HEK293 (cell line): ENCODE data around the gene PTP4A2.

Source experiments
- CTCF ChIA-PET: fragments of 350-600 bp; formaldehyde crosslinking; extraction: SDS; loops from one replicate; lab custom pipeline; 2021; ENCODE audit warnings: antibody characterized with exemption; lab: Yijun Ruan, JAX
- POLR2A ChIA-PET: fragments of 300-600 bp; formaldehyde crosslinking; extraction: SDS; loops from one replicate; lab custom pipeline; 2020; ENCODE audit warnings: antibody characterized with exemption, inconsistent platforms; lab: Yijun Ruan, JAX
- H3K27ac ChIP-seq: fragments of 200-500 bp; sonication (Bioruptor generic); 2 replicates; pipeline ENCODE4 v1.5.1; 2014; ENCODE audit warnings: low read depth, low read length, control low read depth, inconsistent platforms; ENCODE audit errors: extremely low read depth
- H3K36me3 ChIP-seq, 2 experiments: fragments of 200-500 bp in 1 of 2; sonication (Bioruptor generic) in 1 of 2; 1 replicate in 1 of 2; 2 replicates in 1 of 2; pipeline ENCODE4 v1.5.1; 2014 to 2017; ENCODE audit warnings: inconsistent platforms in 2 of 2, low read length in 2 of 2; ENCODE audit not compliant: control insufficient read depth in 2 of 2, insufficient read depth in 1 of 2
- H3K4me1 ChIP-seq: fragments of 200-500 bp; sonication (Bioruptor generic); 2 replicates; pipeline ENCODE4 v1.5.1; 2014; ENCODE audit warnings: mild to moderate bottlenecking, low read length, inconsistent platforms; ENCODE audit not compliant: control insufficient read depth, insufficient read depth
- H3K4me3 ChIP-seq: 2 replicates; pipeline ENCODE4 v1.5.1; 2011; ENCODE audit warnings: low read depth, mild to moderate bottlenecking, control low read depth, low read length, moderate library complexity
- H3K9me3 ChIP-seq: fragments of 200-500 bp; sonication (Bioruptor generic); 2 replicates; pipeline ENCODE4 v1.5.1; 2014; ENCODE audit warnings: low read depth, low read length, inconsistent platforms; ENCODE audit not compliant: control insufficient read depth, insufficient read depth
- GLIS1 ChIP-seq: fragments of 450-650 bp; formaldehyde crosslinking; IDR thresholded peaks from 2 replicates; pipeline ENCODE4 v1.5.1; 2016; ENCODE audit warnings: missing biosample characterization, missing genetic modification characterization
- GLIS2 ChIP-seq: fragments of 450-650 bp; formaldehyde crosslinking; IDR thresholded peaks from 2 replicates; pipeline ENCODE4 v1.5.1; 2016; ENCODE audit warnings: missing biosample characterization, missing genetic modification characterization
- HOXA7 ChIP-seq: sonication (generic); formaldehyde crosslinking; IDR thresholded peaks from 2 replicates; pipeline ENCODE4 v1.8.1; 2022; ENCODE audit warnings: missing genetic modification reagents, borderline replicate concordance
- HOXC10 ChIP-seq: sonication (generic); formaldehyde crosslinking; IDR thresholded peaks from 2 replicates; pipeline ENCODE4 v1.8.1; 2023; ENCODE audit warnings: mild to moderate bottlenecking, missing genetic modification reagents
- HOXD13 ChIP-seq: sonication (generic); formaldehyde crosslinking; IDR thresholded peaks from 2 replicates; pipeline ENCODE4 v1.8.0; 2022; ENCODE audit warnings: missing genetic modification reagents, borderline replicate concordance
- KLF9 ChIP-seq: fragments of 450-650 bp; formaldehyde crosslinking; IDR thresholded peaks from 2 replicates; pipeline ENCODE4 v1.5.1; 2016; ENCODE audit warnings: missing biosample characterization, missing genetic modification characterization, low read depth
- MZF1 ChIP-seq: fragments of 450-650 bp; formaldehyde crosslinking; IDR thresholded peaks from 2 replicates; pipeline ENCODE4 v1.5.1; 2017; ENCODE audit warnings: missing biosample characterization, missing genetic modification characterization, borderline replicate concordance
- PRDM1 ChIP-seq: fragments of 450-650 bp; formaldehyde crosslinking; IDR thresholded peaks from 2 replicates; pipeline ENCODE4; 2016; ENCODE audit warnings: missing biosample characterization, missing genetic modification characterization
- RBAK ChIP-seq: fragments of 450-650 bp; formaldehyde crosslinking; IDR thresholded peaks from 2 replicates; pipeline ENCODE4 v1.5.1; 2016; ENCODE audit warnings: missing biosample characterization, missing genetic modification characterization
- ZNF121 ChIP-seq: fragments of 450-650 bp; formaldehyde crosslinking; IDR thresholded peaks from 2 replicates; pipeline ENCODE4 v1.5.1; 2016; ENCODE audit warnings: missing biosample characterization, missing genetic modification characterization
- ZNF133 ChIP-seq: fragments of 450-650 bp; formaldehyde crosslinking; IDR thresholded peaks from 2 replicates; pipeline ENCODE4 v1.5.1; 2016; ENCODE audit warnings: missing biosample characterization, missing genetic modification characterization
- ZNF157 ChIP-seq: fragments of 450-650 bp; formaldehyde crosslinking; IDR thresholded peaks from 2 replicates; pipeline ENCODE4 v1.5.1; 2016; ENCODE audit warnings: missing biosample characterization, missing genetic modification characterization
- ZNF18 ChIP-seq: fragments of 450-650 bp; formaldehyde crosslinking; IDR thresholded peaks from 2 replicates; pipeline ENCODE4 v1.5.1; 2016; ENCODE audit warnings: missing biosample characterization, missing genetic modification characterization
- ZNF23 ChIP-seq: fragments of 450-650 bp; formaldehyde crosslinking; IDR thresholded peaks from 2 replicates; pipeline ENCODE4 v1.5.1; 2016; ENCODE audit warnings: missing biosample characterization, missing genetic modification characterization, borderline replicate concordance
- ZNF239 ChIP-seq: fragments of 450-650 bp; formaldehyde crosslinking; IDR thresholded peaks from 2 replicates; pipeline ENCODE4 v1.5.1; 2016; ENCODE audit warnings: missing biosample characterization, missing genetic modification characterization
- ZNF26 ChIP-seq: fragments of 450-650 bp; formaldehyde crosslinking; IDR thresholded peaks from 2 replicates; pipeline ENCODE4 v1.5.1; 2016; ENCODE audit warnings: missing biosample characterization, missing genetic modification characterization
- ZNF266 ChIP-seq: fragments of 450-650 bp; formaldehyde crosslinking; IDR thresholded peaks from 2 replicates; pipeline ENCODE4 v1.5.1; 2016; ENCODE audit warnings: missing biosample characterization, missing genetic modification characterization, low read depth
- ZNF354C ChIP-seq: fragments of 450-650 bp; formaldehyde crosslinking; IDR thresholded peaks from 2 replicates; pipeline ENCODE4 v1.5.1; 2016; ENCODE audit warnings: missing biosample characterization, missing genetic modification characterization, low read depth, borderline replicate concordance
- ZNF423 ChIP-seq: fragments of 450-650 bp; formaldehyde crosslinking; IDR thresholded peaks from 2 replicates; pipeline ENCODE4 v1.5.1; 2016; ENCODE audit warnings: missing biosample characterization, missing genetic modification characterization
- ZNF433 ChIP-seq: fragments of 450-650 bp; formaldehyde crosslinking; IDR thresholded peaks from 2 replicates; pipeline ENCODE4 v1.5.1; 2016; ENCODE audit warnings: missing biosample characterization, missing genetic modification characterization, low read depth
- ZNF510 ChIP-seq: fragments of 450-650 bp; formaldehyde crosslinking; IDR thresholded peaks from 2 replicates; pipeline ENCODE4 v1.5.1; 2018; ENCODE audit warnings: mild to moderate bottlenecking, missing genetic modification characterization, missing biosample characterization; ENCODE audit not compliant: insufficient replicate concordance
- ZNF521 ChIP-seq: fragments of 450-650 bp; formaldehyde crosslinking; IDR thresholded peaks from 2 replicates; pipeline ENCODE4 v1.5.1; 2017; ENCODE audit warnings: missing biosample characterization, mild to moderate bottlenecking, missing genetic modification characterization
- ZNF571 ChIP-seq: fragments of 450-650 bp; formaldehyde crosslinking; IDR thresholded peaks from 2 replicates; pipeline ENCODE4 v1.5.0; 2017; ENCODE audit warnings: missing biosample characterization, missing genetic modification characterization
- ZNF626 ChIP-seq: fragments of 450-650 bp; sonication (Bioruptor Pico); formaldehyde crosslinking; IDR thresholded peaks from 2 replicates; pipeline ENCODE4 v1.5.1; 2018; ENCODE audit warnings: missing biosample characterization, missing genetic modification characterization, inconsistent platforms
- ZNF645 ChIP-seq: fragments of 450-650 bp; formaldehyde crosslinking; IDR thresholded peaks from 2 replicates; pipeline ENCODE4; 2016; ENCODE audit warnings: missing biosample characterization, missing genetic modification characterization
- ZNF791 ChIP-seq: fragments of 450-650 bp; formaldehyde crosslinking; IDR thresholded peaks from 2 replicates; pipeline ENCODE4 v1.5.1; 2016; ENCODE audit warnings: missing biosample characterization, missing genetic modification characterization
- TF ChIP-seq, protein P1 (sequence below): fragments of 450-650 bp; formaldehyde crosslinking; IDR thresholded peaks from 2 replicates; pipeline ENCODE4 v1.5.1; 2016; ENCODE audit warnings: missing biosample characterization, missing genetic modification characterization
- TF ChIP-seq, protein P2 (sequence below): fragments of 450-650 bp; formaldehyde crosslinking; IDR thresholded peaks from 2 replicates; pipeline ENCODE4 v1.5.1; 2016; ENCODE audit warnings: missing biosample characterization, missing genetic modification characterization

PTP4A2 gene

DNA sequence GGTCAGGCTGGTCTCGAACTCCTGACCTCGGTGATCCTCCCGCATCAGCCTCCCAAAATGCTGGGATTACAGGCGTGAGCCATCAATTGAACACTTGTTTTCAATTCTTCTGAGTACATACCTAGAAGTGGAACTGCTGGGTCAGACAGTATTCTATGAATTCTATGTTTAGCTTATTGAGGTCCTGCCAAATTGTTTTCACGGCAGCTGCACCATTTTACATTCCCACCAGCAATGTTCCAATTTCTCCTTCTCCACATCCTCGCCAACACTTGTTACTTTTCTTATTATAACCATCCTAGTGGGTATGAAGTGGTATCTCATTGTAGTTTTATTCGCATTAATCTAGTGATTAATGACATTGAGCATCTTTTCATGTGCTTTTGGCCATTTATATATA lies 49.9 kb downstream of the PTP4A2 start:
- no peaks in the 10 kb centered on the region for H3K4me1 ChIP-seq
- POLR2A ChIA-PET, result interaction anchor here (0.7 kb wide), 1 partner anchor 11 kb away, joined by 6 read pairs; no protein-coding TSS in a partner anchor
- H3K36me3 ChIP-seq, result no peaks in the 10 kb centered on the region
- no peak overlapping the region for H3K27ac ChIP-seq
- H3K4me3 ChIP-seq, result no peak overlapping the region
- CTCF ChIA-PET, result no interaction called here
- TF ChIP-seq ZNF133 (tag by site-specific recombination) (no peak), PRDM1 (no peak), GLIS2 (tag by site-specific recombination) (no peak), ZNF433 (tag by site-specific recombination) (no peak), HOXC10 (CRISPR knock-in tag) (no peak), ZNF18 (tag by site-specific recombination) (no peak), ZNF266 (no peak), HOXA7 (CRISPR knock-in tag) (no peak), ZNF121 (no peak), GLIS1 (tag by site-specific recombination) (no peak), ZNF645 (tag by site-specific recombination) (no peak), KLF9 (tag by site-specific recombination) (no peak)
- no peaks in the 10 kb centered on the region for H3K9me3 ChIP-seq

DNA sequence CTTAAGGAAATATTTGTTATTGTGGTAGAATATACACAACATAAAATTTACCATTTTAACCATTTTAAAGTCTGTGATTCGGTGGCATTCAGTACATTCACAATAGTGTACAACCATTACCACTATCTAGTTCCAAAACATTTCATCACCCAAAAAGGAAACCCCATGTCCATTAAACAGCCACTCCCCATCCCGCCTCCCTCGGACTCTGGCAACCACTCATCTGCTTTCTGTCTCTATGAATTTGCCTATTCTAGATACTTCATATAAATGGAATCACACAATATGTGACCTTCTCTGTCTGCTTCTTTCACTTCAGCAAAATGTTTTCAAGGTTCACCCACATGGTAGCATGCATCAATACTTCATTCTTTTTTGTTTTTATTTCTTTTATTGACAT lies 51.3 kb downstream of the PTP4A2 start:
- ChIA-PET CTCF (interaction anchor here (0.6 kb wide), 2 partner anchors 703 to 1240 kb away, joined by 3 read pairs; no protein-coding TSS in a partner anchor), POLR2A (no interaction called here)
- no peaks in the 10 kb centered on the region for H3K4me1 ChIP-seq
- H3K4me3 ChIP-seq, result no peak overlapping the region
- H3K36me3 ChIP-seq, result no peaks in the 10 kb centered on the region
- TF ChIP-seq ZNF239 (tag by site-specific recombination), result no peak
- TF ChIP-seq, protein P1, sequence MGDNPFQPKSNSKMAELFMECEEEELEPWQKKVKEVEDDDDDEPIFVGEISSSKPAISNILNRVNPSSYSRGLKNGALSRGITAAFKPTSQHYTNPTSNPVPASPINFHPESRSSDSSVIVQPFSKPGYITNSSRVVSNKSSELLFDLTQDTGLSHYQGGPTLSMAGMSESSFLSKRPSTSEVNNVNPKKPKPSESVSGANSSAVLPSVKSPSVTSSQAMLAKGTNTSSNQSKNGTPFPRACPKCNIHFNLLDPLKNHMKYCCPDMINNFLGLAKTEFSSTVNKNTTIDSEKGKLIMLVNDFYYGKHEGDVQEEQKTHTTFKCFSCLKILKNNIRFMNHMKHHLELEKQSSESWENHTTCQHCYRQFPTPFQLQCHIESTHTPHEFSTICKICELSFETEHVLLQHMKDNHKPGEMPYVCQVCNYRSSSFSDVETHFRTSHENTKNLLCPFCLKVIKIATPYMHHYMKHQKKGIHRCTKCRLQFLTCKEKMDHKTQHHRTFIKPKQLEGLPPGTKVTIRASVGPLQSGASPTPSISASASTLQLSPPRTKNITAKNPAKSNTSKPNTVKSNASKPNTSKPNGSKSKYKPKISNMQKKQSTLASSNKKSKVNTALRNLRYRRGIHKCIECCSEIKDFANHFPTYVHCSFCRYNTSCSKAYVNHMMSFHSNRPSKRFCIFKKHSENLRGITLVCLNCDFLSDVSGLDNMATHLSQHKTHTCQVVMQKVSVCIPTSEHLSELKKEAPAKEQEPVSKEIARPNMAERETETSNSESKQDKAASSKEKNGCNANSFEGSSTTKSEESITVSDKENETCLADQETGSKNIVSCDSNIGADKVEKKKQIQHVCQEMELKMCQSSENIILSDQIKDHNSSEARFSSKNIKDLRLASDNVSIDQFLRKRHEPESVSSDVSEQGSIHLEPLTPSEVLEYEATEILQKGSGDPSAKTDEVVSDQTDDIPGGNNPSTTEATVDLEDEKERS, result no peak
- no peak for TF ChIP-seq ZNF626 (tag by site-specific recombination)
- TF ChIP-seq, protein P2, sequence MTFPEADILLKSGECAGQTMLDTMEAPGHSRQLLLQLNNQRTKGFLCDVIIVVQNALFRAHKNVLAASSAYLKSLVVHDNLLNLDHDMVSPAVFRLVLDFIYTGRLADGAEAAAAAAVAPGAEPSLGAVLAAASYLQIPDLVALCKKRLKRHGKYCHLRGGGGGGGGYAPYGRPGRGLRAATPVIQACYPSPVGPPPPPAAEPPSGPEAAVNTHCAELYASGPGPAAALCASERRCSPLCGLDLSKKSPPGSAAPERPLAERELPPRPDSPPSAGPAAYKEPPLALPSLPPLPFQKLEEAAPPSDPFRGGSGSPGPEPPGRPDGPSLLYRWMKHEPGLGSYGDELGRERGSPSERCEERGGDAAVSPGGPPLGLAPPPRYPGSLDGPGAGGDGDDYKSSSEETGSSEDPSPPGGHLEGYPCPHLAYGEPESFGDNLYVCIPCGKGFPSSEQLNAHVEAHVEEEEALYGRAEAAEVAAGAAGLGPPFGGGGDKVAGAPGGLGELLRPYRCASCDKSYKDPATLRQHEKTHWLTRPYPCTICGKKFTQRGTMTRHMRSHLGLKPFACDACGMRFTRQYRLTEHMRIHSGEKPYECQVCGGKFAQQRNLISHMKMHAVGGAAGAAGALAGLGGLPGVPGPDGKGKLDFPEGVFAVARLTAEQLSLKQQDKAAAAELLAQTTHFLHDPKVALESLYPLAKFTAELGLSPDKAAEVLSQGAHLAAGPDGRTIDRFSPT, result no peak
- no peak for TF ChIP-seq ZNF354C
- TF ChIP-seq ZNF521 (tag by site-specific recombination), result no peak
- no peak for TF ChIP-seq ZNF157
- TF ChIP-seq ZNF423 (tag by site-specific recombination), result no peak
- no peak for TF ChIP-seq ZNF23
- no peak for TF ChIP-seq ZNF433 (tag by site-specific recombination)
- TF ChIP-seq ZNF26, result no peak
- no peak for TF ChIP-seq HOXD13
- TF ChIP-seq ZNF510 (tag by site-specific recombination), result no peak
- TF ChIP-seq ZNF791 (tag by site-specific recombination), result no peak
- TF ChIP-seq RBAK (tag by site-specific recombination), result no peak
- TF ChIP-seq MZF1 (tag by site-specific recombination), result no peak
- no peak for TF ChIP-seq ZNF571
- no peak overlapping the region for H3K27ac ChIP-seq
- H3K9me3 ChIP-seq, result no peaks in the 10 kb centered on the region
